Measurements from ENCODE around the gene TBC1D7.

The TBC1D7 gene

DNA sequence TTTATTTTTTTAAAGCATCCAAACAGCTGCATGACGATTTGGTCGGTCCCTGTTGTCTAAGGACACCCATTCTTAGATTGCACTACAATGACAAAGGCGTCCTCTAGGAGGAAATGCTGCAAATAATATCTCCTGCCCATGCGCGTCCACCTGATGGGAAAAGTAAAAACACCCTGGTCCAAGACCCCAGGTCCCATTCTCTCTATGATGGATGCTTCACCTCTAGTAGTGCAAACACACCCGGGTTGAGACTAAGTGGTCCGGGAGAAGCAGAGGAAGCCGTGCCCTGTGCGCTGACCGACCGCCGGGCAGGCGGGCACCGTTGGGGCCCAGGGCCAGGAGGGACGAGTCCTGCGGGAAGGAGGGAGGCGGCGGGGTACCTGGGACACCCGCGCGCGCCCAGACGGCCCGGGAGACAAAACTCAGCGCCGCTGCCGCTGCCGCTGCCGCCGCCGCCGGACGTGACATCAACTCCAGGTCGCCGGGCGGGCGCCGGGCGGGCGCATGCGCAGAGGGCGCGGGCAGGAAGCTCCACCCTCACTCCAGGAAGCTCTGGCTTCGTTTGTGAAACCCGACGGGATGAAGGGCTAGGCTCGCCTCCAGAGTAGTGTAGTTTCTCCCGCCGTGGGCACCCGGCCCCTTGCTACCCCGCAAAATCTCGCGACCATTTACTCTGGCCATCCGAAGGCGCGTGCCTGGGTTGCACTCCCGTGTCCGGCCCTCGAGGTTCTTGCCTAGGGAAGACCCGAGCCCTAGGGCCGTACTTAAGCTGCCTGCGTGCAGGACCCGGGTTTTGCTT, at the start of gene TBC1D7:
Gene TBC1D7, minus strand, starts transcription at position 462 of the 799 bp plus-strand sequence. CDS start 1,639 bp downstream, outside the sequence.
- peak; percentile 84 to 90 for DNase-seq (ENCODE audit: low read depth in 2 of 2, low spot score in 1 of 2)

DNA sequence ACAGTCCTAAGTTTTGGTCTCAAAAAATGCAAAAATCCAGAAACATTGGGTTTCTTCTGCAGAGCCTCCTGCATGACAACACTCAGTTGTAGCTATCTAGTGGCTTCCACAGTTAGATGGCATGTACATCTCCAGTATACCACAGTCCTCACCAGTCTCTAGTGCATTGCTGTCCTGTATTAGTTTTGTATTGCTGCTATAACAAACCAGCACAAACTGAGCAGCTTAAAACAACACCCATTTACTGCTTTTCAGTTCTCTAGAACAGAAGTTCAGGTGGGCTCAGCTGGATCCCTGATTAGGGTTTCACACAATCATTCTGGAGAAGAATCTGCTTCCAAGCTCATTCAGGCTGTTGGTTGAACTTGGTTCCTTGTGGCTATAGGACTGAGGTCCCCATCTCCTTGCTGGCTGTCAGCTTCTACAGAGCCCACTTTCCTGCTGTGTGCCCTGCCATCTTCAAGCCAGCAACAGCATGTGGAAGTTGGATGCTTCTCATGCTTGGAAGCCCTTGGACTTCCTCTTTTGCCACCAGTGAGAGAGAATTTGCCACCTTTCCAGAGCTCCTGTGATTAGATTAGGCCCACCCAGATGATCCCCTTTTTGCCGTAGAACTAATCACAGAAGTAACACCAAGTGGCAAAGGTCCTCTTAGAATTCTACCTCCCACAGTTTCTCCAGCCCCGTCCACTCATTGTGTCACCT, 48.9 kb upstream of the TBC1D7 start:
- no peak for DNase-seq (ENCODE audit: low read depth in 2 of 2, low spot score in 1 of 2)

DNA sequence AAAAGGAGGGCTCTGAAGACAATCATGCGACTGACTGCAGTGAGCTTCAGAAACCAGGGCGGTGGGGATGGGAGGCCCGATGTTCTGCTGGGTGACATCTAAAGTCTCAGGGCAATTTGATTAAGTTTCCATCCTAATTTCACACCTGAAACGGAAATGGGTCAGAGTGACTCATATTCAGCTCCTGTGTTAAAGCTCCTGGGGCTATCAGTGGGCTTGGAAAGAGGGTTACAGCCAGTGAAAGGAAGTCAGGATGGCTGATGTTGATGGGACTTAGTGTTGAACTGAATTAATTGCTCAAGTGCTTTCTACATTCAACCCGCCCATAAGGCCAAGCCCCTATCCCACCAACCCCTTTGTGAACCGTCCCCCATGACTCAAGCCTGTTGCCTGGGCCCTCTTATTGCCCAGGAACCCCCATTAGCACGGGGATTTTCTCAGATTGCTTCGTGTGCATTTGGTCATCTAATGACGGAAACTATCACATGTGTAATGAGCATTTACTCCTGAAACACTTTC, 47.1 kb upstream of the TBC1D7 start:
- DNase-seq (ENCODE audit: low read depth in 2 of 2, low spot score in 1 of 2) = no peak

DNA sequence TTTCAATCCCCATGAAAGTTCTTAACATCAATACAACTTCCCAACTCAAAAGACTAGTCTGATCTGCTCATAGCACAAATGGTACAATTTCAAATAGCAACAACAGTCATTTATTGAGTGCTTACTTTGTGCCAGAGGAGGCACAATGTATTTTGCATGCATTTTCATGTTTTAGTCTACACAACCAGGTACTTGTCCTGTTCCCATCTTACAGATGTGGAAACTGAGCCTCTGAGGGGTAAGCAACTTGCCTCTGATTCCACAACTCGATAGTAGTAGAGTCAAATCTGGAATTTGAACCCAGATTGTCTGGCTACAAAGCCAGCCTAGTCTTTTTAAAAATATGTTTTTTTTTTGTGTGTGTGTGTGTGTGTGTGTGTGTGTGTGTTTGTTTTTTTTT, 45.6 kb upstream of the TBC1D7 start:
- no peak for DNase-seq (ENCODE audit: low read depth in 2 of 2, low spot score in 1 of 2)

DNA sequence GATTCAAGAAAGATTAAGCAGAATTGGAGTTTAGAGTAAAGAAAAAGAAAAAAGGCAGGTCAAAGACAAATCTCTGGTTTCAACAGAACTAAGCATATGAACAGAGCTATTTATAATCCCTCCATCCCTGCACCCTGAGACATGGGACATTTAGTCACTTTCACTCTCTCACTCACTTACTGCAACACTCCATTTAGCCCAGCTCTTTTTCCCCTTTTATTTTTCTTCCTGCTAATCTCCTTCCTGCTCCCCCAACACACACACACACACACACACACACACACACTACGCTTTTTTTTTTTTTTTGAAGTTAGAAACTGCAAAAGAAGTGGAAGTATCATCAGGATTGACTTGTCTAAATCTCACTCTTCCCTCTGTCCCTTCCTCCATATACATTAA, 45.1 kb upstream of the TBC1D7 start:
- DNase-seq (ENCODE audit: low read depth in 2 of 2, low spot score in 1 of 2) = no peak

DNA sequence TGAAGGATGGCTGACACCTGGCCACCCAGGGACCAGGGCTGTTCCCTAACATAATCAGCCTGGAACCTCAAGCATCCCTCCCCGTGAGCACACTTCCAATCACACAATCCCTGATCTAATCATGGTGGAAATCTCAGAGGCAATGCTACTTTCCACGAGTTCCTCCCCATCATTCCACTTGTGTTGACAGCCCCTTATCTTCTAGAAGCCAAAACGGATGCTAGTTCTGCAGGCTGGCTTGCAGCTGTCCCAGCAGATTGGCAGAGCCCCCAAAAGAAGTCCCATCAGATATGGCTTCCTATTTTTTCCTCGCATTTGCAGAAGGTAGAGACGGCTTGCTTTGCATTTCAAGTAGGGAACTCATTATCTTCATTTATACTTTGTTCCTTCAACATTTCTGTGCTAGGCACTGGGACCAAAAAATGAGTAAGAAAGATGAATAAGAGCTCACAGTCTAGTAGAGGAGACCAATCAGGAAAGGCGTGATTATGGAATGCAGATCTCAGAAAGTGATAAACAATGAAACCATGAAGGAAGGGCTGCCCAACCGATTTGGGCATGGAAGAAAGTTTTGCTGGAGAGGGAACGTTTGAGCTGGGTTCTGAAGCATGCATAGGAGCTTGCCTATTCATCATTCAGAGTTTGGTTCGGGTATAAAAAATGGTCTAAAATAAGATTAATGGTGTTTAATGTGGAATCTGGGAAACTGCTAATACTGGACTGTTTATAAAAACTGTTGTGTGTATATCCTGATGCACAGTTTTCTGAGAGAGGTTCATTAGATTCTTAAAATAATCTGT, 44.6 kb upstream of the TBC1D7 start:
- no peak for DNase-seq (ENCODE audit: low read depth in 2 of 2, low spot score in 1 of 2)

DNA sequence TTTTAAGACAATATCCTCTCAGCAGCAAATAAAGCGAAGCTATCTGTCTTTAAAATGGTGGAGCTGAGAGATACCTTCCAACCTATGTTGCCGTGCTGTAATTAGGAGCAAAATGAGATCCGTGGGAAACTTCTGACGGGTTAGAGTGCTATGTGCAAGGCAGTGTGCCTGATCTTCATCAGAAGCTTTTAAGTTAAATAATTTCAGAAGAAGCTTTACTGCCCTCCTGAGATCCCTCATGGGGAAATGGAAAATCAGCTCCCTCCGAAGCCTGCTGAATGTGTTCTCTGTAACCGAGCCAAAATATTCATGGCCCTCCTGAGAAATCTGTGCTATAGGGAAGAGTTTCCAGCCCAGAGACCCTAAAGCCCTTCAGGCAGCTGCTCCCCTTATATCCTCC, 43.7 kb upstream of the TBC1D7 start:
- no peak for DNase-seq (ENCODE audit: low read depth in 2 of 2, low spot score in 1 of 2)

DNA sequence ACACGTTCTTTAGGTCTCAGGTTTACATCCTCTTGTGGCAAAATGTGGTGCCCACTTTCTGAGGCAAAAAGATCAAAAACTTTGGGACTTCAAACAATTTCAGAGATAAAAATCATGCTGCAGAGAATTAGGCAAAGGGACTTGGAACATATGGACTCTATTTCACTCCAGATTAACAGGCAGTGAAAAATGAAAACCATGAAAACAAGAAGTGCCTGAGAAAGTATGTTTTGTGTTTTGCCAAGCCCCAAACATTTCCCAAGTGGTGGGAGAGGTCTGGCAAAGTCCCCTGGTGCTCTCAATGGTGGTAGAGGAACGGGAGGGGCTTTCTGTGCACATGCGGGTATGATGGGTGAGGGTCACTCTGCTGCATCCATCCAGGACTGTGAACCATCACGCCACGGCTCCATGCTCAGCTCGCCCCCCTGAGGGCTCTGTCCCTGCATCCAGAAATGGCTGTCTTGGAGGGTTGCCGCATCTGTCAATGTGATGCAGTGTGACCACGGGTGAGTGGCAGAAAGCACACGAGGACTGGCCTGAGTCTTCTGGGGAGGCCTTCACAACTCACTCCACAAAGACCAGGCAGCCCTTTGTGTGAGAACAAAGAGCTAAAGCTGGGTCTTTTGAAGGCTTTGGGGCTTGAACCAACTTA, 43.2 kb upstream of the TBC1D7 start:
- DNase-seq (ENCODE audit: low read depth in 2 of 2, low spot score in 1 of 2) = no peak

DNA sequence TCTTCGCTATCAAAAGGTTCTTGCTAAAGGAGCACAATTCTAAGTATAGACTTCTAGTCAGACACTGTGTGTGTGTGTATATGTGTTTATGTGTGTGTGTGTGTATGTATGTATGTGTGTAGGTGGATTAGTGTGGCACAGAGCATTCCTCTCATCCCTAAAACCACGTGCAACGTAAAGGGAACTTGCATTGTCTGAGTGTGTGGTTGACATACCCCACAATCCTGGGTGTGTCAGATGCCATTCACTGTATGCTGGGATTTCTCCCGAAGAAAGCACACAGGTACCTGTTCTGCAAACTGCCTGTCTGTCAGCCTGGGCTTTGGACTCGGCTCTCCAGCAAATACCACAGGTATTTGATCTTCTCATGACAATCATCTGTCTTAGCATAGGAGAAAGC, 42.3 kb upstream of the TBC1D7 start:
- DNase-seq (ENCODE audit: low read depth in 2 of 2, low spot score in 1 of 2) = no peak

DNA sequence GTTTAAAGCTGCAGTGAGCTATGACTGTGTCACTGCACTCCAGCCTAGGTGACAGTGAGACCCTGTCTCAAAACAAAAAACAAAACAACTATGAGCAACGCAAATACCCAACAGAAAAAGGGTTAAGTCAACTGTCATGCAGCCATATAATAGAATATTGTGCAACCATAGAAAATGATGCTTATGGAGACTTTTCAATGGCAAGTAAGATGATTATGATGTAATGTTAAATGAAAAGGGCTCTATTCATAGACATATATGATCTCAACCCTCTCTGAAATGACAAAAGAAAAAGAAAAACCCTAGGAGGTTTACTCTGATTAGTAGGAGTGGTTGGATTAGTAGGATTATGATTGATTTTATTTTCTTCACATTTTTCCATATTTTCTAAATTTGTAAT, 41.3 kb upstream of the TBC1D7 start:
- no peak for DNase-seq (ENCODE audit: low read depth in 2 of 2, low spot score in 1 of 2)

DNA sequence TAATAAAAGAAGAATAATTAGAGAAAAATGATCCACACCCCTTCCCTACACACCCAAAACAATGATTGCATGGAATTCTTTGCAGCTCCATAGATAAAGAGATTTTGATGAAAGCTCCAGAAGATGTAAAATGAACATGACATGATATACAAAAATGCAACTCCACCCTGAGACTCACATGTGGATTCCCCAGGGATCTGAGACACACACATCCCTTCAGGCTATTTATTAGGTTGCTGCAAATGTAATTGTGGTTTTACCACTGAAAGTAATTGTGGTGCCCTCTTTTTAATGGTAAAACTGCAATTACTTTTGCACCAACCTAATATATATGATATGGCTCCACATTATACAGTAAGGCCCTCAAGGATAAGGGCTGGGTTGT, 40.4 kb upstream of the TBC1D7 start:
- no peak for DNase-seq (ENCODE audit: low read depth in 2 of 2, low spot score in 1 of 2)

DNA sequence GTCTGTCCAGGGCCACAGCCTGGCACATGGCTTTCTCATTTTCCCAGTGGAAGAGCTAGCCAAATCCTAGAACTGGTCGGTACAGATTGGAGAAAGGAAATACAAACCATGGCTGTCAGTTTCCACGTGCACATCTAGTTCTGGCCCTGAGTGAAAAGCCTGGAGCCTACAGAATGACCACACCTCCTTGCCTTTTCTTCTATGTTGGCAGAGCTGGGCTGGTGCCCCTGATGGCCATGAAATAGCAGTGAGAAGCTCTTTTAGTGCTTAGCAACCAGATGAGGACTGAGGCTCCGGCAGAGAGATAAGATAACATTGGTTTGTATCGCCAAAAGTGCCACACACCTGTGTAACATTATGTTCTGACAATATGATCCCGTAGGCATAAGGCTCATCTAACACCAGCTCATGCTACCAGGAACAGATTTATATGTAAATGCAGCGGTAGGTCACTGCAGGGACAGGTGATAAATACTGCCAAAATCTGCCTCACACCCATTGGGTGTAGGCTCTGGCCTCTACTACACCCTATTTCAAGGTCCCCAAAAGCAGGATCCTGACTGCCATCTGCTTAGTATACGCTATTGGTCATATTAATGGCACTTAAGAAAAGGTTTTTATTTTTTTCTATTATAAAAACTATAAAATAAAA, 39.9 kb upstream of the TBC1D7 start:
- no peak for DNase-seq (ENCODE audit: low read depth in 2 of 2, low spot score in 1 of 2)

DNA sequence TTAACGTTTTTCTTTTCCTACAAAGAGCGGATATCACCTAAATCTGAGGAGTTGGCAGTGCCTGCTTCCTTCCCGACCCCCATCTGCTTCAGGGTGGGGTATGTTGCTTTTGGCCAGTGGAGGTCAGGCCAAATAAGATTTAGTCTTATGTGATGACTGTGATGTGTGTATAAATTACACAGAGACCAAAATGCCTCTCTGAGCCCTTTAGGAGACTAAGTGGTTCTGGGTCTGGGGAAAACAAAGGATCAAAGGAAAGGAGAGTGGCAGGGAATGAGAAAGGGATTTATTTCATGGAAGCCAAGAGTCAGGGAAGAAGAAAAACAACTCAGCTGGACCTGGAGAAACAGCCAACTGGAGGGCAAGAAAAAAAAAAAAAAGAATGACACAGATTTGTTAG, 39.1 kb upstream of the TBC1D7 start:
- DNase-seq (ENCODE audit: low read depth in 2 of 2, low spot score in 1 of 2) = no peak

DNA sequence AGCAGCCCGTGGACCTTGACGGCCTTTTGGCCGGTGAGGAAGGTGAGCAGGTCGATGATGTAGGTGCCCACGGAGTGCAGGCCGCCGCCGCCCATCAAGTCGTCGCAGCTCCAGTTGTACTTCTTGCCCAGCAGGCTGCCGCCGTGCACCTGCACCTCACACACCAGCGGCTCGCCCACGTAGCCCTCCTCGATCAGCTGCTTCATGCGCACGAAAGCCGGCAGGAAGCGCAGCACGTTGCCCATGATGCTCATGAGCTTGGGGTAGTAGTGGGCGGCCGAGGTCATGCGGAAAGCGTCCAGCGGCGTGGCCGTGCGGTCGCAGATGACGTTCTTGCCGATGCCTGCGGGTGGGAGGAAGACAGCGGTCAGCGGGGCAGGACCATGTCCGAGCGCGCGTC, 37.0 kb upstream of the TBC1D7 start:
- DNase-seq (ENCODE audit: low read depth in 2 of 2, low spot score in 1 of 2) = no peak

DNA sequence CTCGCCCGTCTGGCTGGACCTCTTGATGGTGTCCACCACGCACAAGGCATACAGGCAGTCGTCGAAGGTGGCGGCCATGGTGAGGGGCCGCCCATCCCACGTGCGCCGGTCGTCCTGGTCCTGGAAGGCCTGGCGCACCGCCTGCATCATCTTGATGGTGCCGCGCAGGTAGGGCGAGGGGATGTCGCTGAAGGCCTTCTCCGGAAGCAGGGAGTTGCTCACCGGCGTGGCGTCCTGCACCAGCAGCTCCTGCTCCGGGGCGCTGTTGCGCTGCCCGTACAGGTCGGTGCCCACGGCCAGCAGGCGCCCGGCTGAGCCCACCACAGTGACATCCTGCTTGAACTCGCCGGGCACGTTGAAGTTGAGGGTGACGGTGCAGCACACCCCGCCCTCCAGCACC, 36.5 kb upstream of the TBC1D7 start:
- no peak for DNase-seq (ENCODE audit: low read depth in 2 of 2, low spot score in 1 of 2)

DNA sequence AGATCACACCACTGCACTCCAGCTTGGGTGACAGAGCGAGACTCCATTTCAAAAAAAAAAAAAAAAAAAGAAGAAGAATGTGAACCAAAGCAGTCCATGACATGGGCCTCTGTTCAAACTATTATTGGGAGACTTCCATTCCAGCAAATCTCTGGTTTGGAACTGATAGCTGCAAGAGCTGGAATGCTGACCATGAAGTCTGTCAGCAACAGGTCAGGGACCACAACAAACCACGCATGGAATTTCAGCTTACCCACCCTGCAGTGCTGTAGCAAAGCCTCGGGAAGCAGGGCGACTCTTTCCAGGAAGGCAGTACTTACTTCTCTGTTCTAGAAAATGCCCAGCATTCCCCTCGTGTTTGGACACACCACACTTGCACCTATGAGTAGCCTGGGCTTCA, 34.1 kb upstream of the TBC1D7 start:
- no peak for DNase-seq (ENCODE audit: low read depth in 2 of 2, low spot score in 1 of 2)

DNA sequence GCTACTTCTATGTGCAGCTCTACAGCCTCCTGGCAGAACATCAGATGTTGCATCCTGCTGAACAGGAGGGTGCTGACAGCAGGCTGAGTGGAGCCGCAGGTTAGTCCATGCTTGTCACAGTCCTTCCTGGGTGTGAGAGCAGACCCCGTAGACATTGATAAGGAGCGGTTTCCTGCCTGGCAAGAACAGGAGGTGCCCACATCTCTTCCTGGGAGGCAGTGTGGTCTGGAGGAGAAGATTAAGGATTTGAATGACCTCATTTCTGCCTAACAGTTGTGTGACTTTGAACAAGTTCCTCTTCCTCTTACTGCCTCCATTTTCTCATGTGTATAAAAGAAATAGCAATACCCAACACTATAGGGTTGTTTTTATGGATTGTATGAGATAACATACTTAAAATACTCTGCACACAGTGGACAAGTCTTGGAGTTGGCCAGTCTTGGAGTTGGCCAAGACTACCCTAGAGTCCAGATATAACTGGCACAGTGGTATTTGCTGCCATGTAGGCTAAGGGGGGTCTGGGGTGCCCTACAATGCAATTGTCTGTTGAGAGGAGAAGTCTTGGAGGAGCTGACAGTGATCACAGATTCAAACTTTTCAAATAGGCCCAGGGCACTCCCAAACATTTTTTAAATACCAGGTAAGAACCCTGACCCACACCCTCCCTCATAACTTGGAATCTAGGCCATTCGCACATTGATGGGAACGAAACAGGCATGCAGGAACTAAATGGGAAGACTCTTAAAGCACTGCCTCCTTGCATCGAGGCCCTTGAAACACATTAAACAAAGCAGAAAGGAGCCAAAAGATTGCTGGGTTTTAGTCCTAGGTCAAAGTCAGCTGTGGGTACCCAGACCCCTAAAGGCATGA, 32.6 kb upstream of the TBC1D7 start:
- DNase-seq (ENCODE audit: low read depth in 2 of 2, low spot score in 1 of 2) = no peak

DNA sequence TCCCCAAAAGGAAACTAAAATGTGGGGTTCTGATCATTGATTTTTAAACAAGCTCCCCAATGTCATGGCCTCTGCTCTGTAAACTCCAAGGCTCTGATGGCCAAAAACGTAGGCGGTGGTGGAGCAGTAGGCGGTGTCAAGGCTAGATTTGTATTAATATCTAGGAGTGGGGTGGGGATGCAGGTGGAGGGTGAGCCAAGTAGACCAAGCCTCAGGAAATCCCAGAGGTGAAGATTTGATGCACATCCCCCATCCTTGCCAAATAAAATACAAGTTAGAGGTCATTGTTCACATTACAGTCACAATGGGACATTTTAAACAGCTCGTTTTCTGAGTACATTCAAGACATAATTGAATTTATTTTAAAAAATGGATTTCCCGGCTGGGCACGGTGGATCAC, 30.9 kb upstream of the TBC1D7 start:
- DNase-seq (ENCODE audit: low read depth in 2 of 2, low spot score in 1 of 2) = no peak

DNA sequence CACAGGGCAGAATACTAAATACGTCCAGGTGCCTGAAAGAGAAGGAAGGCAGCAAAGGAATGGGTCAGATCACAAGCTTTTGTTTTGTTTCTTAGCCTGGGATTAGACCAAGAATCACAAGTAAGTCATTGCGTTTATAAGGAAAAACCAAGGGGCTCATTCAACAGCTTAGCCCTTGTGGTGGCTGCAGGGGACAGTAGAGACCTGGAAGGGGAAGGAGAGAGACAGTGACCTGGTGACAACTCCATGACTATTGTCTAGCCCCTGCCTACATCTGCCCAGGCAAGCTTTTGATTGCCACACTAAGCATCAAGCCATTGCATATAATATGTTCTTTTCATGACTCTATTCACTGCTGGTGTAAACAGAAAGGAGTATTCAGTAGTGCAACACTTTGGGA, 30.2 kb upstream of the TBC1D7 start:
- no peak for DNase-seq (ENCODE audit: low read depth in 2 of 2, low spot score in 1 of 2)

DNA sequence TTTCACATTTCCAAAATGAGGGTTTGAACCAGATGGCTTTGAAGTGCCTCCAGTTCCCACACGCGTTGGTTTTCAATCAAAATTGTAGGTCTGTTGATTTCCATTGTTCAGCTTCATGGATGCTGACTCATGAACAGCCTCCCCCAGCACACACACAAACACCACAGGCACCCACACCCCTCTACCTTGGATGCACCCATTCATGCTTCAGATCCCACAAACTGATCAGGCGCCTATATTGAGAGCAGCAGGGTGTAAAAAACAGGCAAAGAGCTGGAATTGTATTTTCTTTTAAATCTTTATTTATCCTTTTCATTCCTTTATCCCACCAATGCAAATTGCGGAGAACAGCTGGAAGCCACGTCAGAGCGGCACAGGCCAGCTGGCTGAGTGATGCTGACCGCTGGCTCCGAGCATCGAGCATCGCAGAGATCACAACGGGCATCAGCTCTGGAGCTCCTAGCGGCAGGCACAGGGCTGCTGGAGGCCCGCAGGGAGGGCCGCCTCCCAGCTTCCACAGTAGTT, 29.3 kb upstream of the TBC1D7 start:
- no peak for DNase-seq (ENCODE audit: low read depth in 2 of 2, low spot score in 1 of 2)

Measured in stimulated activated CD8-positive, alpha-beta memory T cell treated with anti-CD3 and anti-CD28 coated beads, Interleukin-4, amount 100 ng/mL, for 1 hour (primary cell).